GM18526 (cell line): ENCODE results near the gene MUS81.

Experiments used
- POLR2A ChIP-seq: IDR thresholded peaks from 3 replicates; pipeline ENCODE4 v1.6.1; 2011; ENCODE audit not compliant: insufficient read length; ENCODE audit errors: extremely low read depth

The MUS81 gene, protein sequence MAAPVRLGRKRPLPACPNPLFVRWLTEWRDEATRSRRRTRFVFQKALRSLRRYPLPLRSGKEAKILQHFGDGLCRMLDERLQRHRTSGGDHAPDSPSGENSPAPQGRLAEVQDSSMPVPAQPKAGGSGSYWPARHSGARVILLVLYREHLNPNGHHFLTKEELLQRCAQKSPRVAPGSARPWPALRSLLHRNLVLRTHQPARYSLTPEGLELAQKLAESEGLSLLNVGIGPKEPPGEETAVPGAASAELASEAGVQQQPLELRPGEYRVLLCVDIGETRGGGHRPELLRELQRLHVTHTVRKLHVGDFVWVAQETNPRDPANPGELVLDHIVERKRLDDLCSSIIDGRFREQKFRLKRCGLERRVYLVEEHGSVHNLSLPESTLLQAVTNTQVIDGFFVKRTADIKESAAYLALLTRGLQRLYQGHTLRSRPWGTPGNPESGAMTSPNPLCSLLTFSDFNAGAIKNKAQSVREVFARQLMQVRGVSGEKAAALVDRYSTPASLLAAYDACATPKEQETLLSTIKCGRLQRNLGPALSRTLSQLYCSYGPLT

DNA sequence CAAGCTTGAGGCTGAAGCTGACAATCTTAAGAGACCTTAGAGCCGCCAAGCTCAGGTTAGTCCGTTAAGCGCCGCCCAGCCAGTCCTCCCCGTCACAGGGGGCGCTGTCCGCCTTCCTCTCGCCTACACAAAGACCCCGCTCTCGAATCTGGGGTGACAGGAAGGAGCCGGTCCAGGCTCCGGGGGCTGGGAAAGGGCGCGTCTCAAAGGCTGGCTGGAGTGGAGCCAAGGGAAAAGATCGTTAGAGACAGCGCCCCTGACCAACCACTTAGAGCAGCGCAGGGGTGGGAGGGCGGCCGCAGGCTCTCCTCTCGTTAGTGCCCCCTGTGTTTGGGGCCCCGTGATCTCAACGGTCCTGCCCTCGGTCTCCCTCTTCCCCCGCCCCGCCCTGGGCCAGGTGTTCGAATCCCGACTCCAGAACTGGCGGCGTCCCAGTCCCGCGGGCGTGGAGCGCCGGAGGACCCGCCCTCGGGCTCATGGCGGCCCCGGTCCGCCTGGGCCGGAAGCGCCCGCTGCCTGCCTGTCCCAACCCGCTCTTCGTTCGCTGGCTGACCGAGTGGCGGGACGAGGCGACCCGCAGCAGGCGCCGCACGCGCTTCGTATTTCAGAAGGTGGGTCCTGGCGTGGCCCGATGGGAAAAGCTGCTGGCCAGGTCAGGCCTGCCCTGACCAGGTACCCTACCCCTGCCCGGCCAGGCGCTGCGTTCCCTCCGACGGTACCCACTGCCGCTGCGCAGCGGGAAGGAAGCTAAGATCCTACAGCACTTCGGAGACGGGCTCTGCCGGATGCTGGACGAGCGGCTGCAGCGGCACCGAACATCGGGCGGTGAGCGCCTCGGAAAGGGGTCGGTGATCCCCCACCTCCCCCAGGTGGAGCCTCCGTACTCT is at the start of gene MUS81:
MUS81 (plus strand) TSS at position 156 of the 887 bp plus-strand sequence; CDS start at position 477, 321 bp downstream.
- peak; percentile 67 for TF ChIP-seq POLR2A

DNA sequence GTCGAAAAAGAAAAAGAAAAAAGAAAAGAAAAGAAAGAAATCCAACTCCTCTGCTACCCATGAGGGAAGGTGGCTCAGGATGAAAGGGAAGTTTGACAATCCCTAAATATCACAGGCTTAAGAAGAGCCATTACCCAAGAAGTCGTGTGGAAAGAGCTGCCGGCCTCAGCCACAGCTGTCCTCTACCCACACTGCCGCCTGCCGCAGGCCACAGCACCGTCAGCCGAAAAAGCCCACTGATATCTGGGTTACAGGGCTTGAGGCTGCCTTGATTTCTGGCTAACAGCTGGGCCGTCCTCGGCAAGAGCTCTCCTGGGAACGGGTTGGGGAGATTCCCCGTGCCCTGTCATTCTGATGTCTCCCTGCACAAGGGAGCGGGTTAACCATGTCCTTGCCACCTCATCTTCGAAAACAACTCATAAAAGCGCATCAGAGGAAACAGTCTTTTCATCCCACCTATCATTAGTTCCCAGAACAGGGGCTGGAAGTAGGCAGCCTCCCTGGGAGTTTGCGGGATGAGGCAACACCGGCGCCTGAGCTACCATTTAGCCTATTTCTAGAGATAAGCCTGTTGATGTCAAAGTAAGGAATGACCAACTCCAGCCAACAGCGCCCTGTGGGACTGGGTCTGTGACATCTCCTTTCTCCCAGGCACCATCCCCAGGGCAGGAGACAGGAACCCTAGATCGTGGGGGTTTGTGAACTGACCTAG is 48.3 kb upstream of the MUS81 start:
- no peak for TF ChIP-seq POLR2A

DNA sequence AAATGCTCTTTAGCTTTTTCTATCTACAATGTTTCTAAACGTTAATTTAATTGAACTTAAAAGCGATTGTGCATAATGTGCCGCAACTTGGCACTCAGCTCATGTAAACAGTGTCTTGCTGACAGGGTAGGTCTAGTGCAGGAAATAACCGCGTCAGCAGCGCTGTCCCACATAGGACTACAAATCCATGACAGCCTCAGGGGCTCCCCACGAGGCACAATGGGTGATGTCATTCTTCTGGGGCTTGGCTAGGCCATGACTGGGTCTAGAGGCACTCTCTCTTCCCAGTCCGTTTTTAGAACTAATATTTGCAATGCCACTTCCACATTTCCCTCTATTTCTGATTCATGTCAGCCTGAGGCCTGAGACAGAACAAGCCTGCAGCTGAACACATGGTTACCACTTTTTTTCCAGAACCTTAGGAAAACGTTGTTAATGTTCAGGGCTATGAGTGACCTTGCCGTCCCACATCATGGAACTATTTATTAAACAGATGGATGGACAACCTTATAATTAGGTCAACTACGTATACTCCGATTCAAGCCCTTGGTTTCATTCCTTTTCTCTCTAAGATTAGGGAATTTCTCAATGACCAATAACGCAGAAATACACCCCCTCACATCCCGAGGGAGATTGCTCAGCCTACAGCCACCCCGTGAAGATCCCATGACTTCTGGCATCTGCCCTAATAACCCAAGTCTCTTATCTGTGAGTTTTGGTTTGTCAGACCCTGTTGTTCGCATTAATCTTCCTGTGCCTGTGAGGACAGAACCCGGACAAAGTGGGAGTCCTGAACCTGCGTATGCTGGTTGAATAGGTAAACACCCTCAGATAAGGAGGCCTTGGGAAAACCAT is 45.9 kb upstream of the MUS81 start:
- no peak for TF ChIP-seq POLR2A

DNA sequence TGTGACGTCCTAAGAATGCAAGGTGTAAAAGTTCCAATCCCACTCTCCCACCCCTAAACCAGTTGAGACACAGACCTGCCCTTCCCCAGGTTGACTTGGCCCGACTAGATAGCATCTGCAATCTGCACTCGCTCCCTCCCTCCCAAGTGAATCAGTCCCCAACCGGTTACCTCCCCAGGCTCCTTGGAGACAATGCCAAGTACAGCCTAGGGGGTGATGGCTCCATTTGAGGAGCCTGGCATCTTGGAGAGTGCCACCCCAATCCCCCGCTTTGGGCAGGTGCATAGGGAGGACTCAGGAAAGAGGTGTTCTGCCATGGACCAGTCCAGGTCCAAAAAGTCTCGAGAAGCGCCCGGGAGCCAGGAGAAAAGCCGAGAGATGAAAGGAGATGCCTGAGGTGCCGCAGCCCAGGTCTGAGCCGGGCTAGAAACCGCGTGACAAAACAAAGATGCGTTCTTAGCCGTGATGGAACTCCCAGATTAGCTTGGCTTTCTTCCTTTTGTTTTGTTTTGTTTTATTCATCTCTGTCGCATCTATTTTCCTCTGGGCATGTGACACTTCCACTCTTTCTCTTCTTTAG is 45.2 kb upstream of the MUS81 start:
- no peak for TF ChIP-seq POLR2A

DNA sequence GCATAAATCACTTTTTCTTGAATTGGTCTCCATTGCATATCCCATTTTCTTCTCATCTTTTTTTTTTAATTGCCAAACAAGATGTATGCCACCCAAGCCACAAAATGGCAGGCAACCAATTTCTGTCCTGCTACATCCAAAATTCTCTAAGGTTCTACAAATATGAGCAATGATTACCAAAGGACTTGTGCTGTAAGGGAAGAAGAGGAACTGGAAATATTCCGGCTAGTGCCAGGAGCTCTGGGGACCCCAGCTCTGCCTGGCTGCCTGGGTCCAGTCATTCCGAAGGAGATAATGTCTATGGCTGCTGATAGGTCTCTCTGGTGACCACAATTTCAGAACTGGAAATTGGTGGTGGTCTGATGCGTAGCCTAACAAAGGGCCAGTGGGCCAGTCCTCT is 43.5 kb upstream of the MUS81 start:
- no peak for TF ChIP-seq POLR2A

DNA sequence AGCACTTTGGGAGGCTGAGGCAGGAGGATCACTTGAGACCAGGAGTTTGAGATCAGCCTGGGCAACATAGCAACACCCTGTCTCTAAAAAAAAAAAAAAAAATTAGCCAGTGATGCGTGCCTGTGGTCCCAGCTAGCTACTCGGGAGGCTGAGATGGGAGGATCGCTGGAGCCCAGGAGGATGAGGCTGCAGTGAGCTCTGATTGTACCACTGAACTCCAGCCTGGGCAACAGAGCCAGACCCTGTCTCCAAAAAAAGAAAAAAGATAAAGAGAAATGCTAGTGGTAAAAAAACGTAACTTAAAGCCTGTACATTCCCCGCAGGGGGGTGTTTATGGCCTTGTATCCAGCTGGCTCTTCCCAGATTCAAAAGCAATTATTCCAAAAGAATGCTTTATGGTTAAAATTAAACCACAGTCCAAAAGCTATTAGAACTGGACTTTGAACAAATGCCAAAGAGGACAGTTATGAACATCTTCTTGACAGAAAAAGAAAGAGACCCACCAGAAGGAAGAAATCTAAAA is 42.9 kb upstream of the MUS81 start:
- TF ChIP-seq POLR2A, result no peak

DNA sequence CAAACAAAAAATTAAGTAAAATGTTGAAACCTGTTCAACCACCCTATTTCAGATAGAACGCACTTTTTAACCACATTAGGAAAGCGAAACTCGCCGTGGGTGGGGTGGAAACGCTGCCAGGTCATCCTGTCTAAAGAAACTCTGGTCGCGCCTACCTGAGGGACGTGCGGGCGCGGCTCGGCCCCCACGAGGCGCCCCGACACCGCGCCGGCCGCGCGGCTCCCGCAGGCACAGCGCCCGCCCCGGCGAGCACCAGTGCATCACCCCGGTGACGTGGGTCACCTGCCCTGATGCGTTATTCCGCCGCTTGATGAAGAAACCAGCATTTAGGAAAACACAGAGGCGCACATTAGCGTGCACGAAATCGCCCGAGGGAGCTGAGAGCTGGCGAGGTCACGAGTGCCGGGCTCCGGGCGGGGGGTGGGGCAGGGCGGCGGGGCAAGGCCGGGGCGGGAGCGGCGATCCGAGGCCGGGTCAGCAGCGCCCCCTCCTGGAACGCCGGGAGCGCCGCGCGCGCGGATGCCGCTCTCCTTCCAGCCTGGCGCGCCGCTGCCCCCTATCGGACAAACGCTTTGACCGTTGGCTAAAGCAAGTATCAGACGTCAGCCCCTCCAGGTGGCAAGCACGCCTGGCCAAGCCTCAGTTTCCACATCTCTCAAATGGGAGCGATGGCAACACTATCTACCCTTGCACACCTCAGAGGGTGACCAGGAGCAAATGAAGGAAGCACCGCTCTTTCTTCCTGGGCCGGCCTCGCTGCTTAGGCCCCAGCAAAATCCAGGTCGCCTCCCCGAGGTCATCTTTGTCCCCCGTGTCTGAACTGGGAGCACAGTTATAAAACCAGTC is 42.2 kb upstream of the MUS81 start:
- no peak for TF ChIP-seq POLR2A

DNA sequence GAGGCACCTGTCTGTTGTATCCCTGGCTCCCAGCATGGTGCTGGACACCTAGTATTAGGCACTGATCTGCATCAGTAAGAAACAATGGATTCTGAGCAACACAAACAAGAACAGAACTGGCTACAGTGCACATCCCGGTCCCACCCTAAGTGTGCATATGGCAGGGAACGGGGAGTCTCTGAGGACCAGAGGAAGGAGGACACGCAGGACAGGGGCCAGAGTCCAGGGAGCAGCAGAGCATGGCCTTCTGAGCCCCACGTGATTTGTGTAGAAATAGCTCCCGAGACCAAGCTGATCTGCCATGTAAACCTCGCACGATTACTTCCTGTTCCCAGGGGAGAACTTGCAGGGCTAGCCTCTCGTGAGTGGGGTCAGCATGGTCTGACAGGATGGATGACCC is 39.1 kb upstream of the MUS81 start:
- no peak for TF ChIP-seq POLR2A

DNA sequence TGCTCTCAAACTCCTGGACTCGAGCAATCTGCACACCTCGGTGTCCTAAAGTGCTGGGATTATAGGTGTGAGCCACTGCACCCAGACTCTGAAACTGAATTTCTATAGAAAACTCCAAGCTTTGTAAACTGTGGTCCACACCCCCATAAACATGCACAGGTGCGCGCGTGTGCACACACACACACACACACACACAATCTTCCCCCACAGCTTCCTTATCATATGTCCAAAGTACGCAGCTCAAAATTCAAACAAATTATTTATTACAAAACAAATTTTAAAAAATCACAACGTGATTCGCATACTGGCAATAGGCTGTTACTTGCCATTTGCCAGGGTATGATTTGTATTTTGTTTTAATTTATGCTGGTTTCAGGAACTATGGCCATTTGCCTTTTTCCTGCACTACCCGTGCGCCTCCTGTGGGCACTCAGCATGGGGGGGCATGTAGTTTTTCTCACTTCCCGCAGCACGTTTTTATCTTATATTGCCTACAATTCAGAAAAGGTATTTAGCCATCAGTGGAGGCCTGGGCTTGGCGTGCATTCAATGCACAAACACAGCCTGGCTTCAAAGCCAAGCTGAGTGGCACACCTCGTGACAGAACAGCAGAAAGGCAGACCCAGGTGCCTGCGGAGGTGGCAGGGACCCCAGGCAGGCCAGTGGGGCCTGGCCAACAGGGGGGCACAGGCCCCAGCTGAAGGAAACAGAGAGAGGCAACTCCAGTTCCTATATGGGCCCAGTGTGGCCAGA is 37.3 kb upstream of the MUS81 start:
- TF ChIP-seq POLR2A, result no peak

DNA sequence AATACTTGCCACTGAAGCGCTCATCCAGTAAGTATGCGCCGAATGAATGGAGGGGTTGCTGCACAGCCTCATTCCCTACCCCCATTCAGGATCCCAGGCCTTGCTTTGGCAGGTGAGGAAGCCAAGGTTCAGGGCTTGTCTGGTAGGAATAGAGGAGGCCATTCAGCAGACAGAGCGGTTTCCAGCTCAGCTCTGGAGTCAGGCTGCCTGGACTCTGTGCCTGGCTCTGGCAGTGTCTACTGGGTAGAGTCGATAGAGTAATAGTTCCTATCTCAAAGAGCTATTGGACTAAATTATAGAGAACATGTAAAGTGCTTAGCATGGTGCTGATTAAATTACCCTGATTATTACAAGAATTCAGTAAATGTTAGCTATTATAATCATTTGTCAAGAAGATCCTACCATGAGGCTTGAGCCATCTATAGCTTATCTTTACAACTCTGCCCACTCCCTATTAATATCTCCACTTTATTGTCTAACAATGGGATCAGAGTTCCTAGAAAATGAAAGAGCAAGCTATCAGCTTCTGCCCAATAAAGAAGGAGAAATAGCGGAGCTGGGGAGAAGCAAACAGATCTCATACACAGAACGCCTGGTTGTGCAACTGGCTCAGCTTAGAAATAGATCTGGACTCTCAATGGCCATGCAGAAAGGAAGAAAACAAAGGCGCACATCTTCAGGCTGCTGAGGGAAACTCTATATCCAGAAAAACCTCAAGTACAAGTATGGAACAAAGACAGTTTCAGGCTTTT is 33.1 kb upstream of the MUS81 start:
- no peak for TF ChIP-seq POLR2A

DNA sequence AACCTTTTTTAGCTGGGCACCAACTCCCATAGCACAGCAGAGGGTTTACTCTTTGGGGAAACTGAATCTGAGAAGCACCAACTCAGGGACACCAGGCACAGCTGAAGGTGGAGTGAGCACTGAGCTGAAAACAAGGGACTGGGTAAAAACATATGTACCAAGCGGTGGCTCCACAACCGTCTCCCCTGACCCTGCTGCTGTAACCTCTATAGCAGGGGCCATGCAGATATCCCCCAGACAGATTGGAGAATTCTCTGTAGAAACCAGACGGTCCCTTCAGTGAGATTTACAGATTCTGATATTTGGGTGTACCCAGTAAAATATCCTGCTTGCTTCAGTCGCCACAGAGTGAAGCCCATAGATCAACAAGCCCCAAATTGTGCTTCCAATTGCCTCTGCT is 30.8 kb upstream of the MUS81 start:
- no peak for TF ChIP-seq POLR2A
